ENCODE measurements around the gene RAB40C.

Gene RAB40C

GRCh38 chr16:544517-544916 is 45.3 kb upstream of the RAB40C start:
- H3K36me3 ChIP-seq (replicated peaks; ENCODE audit: low read depth, low read length), result peaks cover 11% of the 10 kb centered on the region
- H3K4me1 ChIP-seq (ENCODE audit: low read length), result no peaks in the 10 kb centered on the region
- H3K4me2 ChIP-seq (ENCODE audit: low read length), result no peak overlapping the region
- H3K4me3 ChIP-seq (ENCODE audit: low read length), result no peak overlapping the region
- H3K9me3 ChIP-seq (ENCODE audit: insufficient read depth, low read length), result no peaks in the 10 kb centered on the region
- H4K20me1 ChIP-seq (ENCODE audit: insufficient read depth, low read length), result peaks cover 14% of the 10 kb centered on the region
- TF ChIP-seq EZH2phosphoT487 (IDR thresholded peaks at IDR 0.05; ENCODE audit: low read depth) (no peak), CTCF (IDR thresholded peaks at IDR 0.05; ENCODE audit: low read depth, low read length) (no peak)
- no peak overlapping the region for H2AFZ ChIP-seq (ENCODE audit: low read depth, low read length)
- H3K79me2 ChIP-seq (ENCODE audit: low read length), result peaks cover 63% of the 10 kb centered on the region
- no peak overlapping the region for H3K9ac ChIP-seq (ENCODE audit: low read length)
- H3K27me3 ChIP-seq (ENCODE audit: low read depth, low read length), result no peaks in the 10 kb centered on the region
- H3K27ac ChIP-seq (ENCODE audit: low read length), result no peak overlapping the region

GRCh38 chr16:546909-547770 is 42.7 kb upstream of the RAB40C start:
- H3K9ac ChIP-seq (ENCODE audit: low read length), result no peak overlapping the region
- H4K20me1 ChIP-seq (ENCODE audit: insufficient read depth, low read length), result peaks cover 10% of the 10 kb centered on the region
- peaks cover 10% of the 10 kb centered on the region for H3K36me3 ChIP-seq (replicated peaks; ENCODE audit: low read depth, low read length)
- no peak overlapping the region for H3K4me3 ChIP-seq (ENCODE audit: low read length)
- no peaks in the 10 kb centered on the region for H3K27me3 ChIP-seq (ENCODE audit: low read depth, low read length)
- H3K4me1 ChIP-seq (ENCODE audit: low read length), result no peaks in the 10 kb centered on the region
- H3K4me2 ChIP-seq (ENCODE audit: low read length), result no peak overlapping the region
- no peak overlapping the region for H3K27ac ChIP-seq (ENCODE audit: low read length)
- TF ChIP-seq EZH2phosphoT487 (IDR thresholded peaks at IDR 0.05; ENCODE audit: low read depth) (no peak), CTCF (IDR thresholded peaks at IDR 0.05; ENCODE audit: low read depth, low read length) (no peak)
- H3K79me2 ChIP-seq (ENCODE audit: low read length), result peaks cover 37% of the 10 kb centered on the region
- H2AFZ ChIP-seq (ENCODE audit: low read depth, low read length), result no peak overlapping the region
- no peaks in the 10 kb centered on the region for H3K9me3 ChIP-seq (ENCODE audit: insufficient read depth, low read length)

- Histone ChIP-seq H3K36me3 (replicated peaks; ENCODE audit: low read depth, low read length) (peaks cover 10% of the 10 kb centered on the region), H3K27me3 (ENCODE audit: low read depth, low read length) (no peaks in the 10 kb centered on the region), H3K27ac (ENCODE audit: low read length) (no peak overlapping the region), H3K79me2 (ENCODE audit: low read length) (peaks cover 22% of the 10 kb centered on the region), H2AFZ (ENCODE audit: low read depth, low read length) (no peak overlapping the region), H3K4me3 (ENCODE audit: low read length) (no peak overlapping the region), H3K4me2 (ENCODE audit: low read length) (no peak overlapping the region), H3K9me3 (ENCODE audit: insufficient read depth, low read length) (no peaks in the 10 kb centered on the region), H4K20me1 (ENCODE audit: insufficient read depth, low read length) (peaks cover 10% of the 10 kb centered on the region), H3K9ac (ENCODE audit: low read length) (no peak overlapping the region), H3K4me1 (ENCODE audit: low read length) (no peaks in the 10 kb centered on the region)
- TF ChIP-seq CTCF (IDR thresholded peaks at IDR 0.05; ENCODE audit: low read depth, low read length) (no peak), EZH2phosphoT487 (IDR thresholded peaks at IDR 0.05; ENCODE audit: low read depth) (no peak)
These were observed 41.3 kb upstream of the RAB40C start for GRCh38 chr16:548586-548985.

GRCh38 chr16:549544-550263 is 40.2 kb upstream of the RAB40C start:
- H3K9ac ChIP-seq (ENCODE audit: low read length), result no peak overlapping the region
- H4K20me1 ChIP-seq (ENCODE audit: insufficient read depth, low read length), result peaks cover 4% of the 10 kb centered on the region; the same call in 1 of the 2 replicates
- H3K27ac ChIP-seq (ENCODE audit: low read length), result no peak overlapping the region
- H3K27me3 ChIP-seq (ENCODE audit: low read depth, low read length), result no peaks in the 10 kb centered on the region
- no peaks in the 10 kb centered on the region for H3K9me3 ChIP-seq (ENCODE audit: insufficient read depth, low read length)
- no peaks in the 10 kb centered on the region for H3K4me1 ChIP-seq (ENCODE audit: low read length)
- no peak overlapping the region for H2AFZ ChIP-seq (ENCODE audit: low read depth, low read length)
- no peak overlapping the region for H3K4me3 ChIP-seq (ENCODE audit: low read length)
- peaks cover 14% of the 10 kb centered on the region for H3K79me2 ChIP-seq (ENCODE audit: low read length)
- H3K4me2 ChIP-seq (ENCODE audit: low read length), result no peak overlapping the region
- peaks cover 10% of the 10 kb centered on the region for H3K36me3 ChIP-seq (replicated peaks; ENCODE audit: low read depth, low read length)
- TF ChIP-seq CTCF (IDR thresholded peaks at IDR 0.05; ENCODE audit: low read depth, low read length) (peak; percentile 13; the same call in 1 of the 2 replicates), EZH2phosphoT487 (IDR thresholded peaks at IDR 0.05; ENCODE audit: low read depth) (no peak)
